Measurements from ENCODE around the gene ZNF469.

ZNF469 gene

DNA sequence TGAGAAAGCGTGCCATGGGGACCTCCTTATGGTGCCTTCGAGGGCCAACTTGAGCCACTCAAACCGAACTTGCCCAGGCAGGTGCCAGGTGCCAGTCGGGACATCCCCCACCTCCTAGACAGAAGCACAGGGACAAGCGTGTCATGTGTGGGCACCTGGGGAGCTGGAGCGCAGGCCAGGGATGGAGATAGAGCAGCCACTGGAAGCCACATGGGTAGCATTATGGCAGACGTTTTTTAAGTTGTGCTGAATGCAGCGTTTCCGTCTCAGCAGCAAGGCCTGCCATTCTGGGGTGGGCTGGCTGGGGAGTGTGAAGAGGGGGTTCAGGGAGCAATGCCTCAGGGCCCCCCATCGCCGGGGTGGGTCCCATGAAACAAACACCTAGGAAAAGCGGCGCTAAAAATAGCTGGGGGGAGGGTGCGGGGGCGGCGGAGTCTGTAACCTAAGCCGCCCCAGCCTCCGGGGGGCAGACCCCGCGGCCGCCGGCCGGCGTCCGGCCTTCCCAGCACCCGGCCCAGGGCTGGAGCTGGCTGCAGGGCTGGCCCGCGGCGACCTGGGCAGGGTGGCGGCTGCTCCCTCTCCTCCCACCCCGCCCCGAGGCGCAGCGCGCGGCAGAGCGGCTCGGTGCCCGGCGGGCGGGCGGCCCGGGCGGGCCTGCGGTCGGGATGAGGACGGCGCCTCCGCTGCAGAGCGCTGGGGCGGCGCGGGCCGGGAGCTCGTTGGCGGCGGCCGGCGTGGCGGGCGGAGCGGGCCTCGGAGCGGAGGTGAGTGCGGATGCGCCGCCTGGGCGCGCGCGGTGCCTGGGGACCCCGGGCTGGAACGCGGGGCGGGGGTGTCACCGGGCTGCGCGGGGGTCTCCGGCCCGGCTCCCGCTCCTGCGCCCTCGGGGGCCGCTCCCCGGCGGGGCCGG is at the start of gene ZNF469:
Gene ZNF469 (plus strand): TSS at position 469 of the 910 bp plus-strand sequence. CDS start 44,512 bp downstream, outside the sequence.
- DNase-seq: peak; percentile 3

- DNase-seq: no peak
Observed at GRCh38 chr16:88333848-88334777, 48.6 kb upstream of the ZNF469 start.

DNA sequence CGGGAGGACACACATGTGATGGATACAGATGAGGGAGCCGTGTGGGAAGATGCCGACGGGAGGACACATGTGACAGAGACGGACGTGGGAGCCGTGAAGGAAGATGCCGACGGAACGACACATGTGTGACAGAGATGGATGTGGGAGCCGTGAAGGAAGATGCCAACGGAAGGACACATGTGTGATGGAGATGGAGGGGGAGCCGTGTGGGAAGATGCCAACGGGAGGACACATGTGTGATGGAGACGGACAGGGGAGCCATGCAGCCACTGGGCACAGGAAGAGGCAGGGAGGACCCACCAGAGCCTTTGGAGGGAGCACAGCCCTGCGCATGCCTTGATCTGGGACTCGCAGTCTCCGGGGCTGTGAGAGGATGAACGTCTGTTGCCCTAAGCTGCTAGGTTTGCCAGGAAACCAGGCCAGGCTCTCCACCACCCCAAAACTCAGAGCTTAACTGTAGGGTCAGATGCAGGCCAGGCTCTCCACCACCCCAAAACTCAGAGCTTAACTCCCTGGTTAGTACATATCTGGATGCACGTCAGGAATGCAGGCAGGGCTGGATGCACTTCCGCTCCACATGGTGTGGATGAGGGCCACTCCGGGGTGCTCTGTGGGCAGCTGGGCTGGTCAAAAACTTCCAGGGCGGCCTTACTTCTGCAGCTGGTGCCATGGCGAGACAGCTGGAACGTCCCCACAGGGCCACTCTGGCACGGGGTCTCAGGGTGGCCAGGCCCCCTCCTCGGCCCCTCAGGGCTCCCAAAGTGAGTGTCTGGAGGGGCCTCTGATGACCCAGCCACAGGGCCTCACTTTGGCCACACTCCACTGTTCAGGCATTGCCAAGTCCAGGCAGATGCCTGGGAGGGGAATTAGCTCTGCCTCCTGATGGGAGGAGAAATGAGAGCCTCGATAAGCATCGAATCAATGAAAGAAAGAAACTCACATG is 47.7 kb upstream of the ZNF469 start:
- no peak for DNase-seq

DNA sequence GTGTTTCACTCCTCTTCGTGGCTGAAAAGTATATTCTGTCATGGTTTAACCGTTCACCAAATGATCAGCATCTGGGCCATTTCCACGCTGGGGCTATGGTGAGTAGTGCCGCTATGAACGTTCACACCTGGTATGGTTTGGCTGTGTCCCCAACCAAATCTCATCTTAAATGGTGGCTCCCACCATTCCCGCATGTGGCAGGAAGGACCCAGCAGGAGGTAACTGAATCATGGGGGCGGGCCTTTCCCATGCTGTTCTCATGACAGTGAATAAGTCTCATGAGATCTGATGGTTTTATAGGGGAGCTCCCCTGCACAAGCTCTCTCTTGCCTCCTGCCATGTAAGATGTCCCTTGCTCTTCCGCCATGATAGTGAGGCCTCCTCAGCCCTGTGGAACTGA is 45.7 kb upstream of the ZNF469 start:
- DNase-seq: no peak

GRCh38 chr16:88337538-88337937 is 45.2 kb upstream of the ZNF469 start:
- DNase-seq: no peak

GRCh38 chr16:88338111-88338510 is 44.6 kb upstream of the ZNF469 start:
- no peak for DNase-seq

GRCh38 chr16:88338896-88339295 is 43.9 kb upstream of the ZNF469 start:
- DNase-seq: no peak

DNA sequence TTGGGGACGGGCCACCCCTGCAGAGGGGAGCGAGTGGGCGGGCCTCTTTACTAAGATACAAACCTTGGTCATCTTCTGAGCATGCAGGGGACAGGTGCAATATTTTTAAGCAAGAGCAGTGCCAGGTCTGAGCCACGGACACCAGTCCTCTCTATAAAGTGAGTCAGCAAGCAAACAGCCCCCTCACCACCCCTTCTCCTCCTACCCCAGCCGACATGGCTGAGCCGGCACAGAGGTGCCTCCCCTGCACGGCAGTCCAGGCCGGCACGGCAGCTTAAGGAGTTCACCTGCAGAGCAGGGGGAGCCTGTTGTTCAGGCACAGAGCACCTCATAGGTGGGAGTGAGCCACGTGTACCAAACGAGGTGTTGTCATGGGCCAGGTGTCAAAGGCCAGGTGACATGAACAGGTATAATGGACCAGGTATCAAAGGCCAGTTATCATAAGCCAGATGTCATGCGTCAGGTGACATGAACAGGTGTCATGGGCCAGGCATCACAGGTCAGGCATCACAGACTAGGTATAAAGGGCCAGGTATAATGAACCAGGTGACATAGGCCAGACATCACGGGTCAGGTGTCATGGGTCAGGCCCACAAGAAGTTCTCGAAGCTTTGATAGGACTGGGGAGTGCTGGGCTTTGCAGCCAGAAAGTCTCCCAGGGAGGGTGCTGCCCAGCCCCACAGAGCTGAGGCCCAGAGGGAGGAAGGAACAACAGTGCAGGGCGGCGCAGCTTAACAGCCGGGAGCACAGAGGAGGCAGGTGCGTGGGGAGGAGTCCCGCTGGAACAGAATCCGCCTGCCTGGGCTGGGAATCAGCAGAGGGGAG is 42.6 kb upstream of the ZNF469 start:
- peak; percentile 11 for DNase-seq

GRCh38 chr16:88340755-88341150 is 42.0 kb upstream of the ZNF469 start:
- DNase-seq: no peak

DNA sequence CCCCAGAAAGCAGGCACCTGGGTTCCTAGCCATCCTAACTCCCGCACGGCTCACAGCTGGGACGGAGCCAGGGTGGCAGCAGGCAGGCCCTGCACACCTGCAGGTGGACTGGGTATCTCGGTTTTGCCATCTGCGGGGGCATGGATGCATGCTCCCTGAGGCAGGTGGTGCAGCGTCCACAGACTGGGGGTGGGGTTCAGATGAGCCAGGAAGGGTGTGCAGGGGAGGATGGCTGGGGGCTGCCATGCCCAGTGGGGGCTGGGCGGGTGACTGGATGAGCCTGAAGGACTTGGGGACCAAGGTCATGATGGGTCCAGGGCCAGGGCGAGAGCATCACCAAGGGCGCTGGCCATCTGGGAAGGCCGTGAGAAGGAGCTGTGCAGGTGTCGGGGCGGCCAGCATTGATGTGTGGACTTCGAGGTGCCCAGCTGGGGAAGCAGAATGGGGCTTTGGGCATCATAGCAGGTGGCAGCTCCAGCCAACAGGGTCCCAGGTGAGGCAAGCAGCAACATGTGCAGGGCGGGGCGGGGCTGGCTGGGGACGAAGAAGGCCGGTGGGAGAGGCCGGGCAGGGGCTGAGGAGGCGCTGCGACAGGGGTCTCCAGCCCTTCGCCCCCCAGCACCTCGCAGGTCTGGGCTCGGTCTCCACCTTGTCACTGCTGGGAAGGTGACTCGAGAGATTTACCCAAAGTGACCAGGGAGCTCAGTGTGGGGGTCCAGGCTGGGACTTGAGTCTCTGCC is 41.0 kb upstream of the ZNF469 start:
- DNase-seq: no peak

GRCh38 chr16:88342491-88342890 is 40.3 kb upstream of the ZNF469 start:
- DNase-seq: no peak

DNA sequence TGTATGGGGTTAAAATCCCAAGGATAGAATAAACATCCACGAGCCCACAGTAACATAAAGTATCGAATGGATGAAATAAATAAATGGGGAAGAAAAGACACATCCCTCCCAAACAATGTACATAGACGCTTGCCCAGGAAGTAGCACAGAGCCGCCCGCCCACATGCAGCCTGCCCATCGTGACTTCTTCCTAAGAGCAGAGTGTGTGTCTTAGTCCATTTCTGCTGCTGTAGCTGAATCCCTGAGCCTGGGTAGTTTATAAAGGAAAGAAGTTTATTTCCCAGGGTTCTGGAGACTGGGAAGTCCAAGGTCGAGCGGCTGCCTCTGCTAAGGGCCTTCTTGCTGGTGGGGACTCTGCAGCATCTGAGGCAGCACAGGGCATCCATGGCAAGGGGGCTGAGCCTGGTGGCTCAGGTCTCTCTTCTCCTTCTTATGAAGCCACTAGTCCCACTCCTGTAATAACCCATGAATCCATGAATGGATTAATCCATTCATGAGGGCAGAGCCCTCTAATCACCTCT is 39.4 kb upstream of the ZNF469 start:
- DNase-seq: no peak

- no peak for DNase-seq
Observed at GRCh38 chr16:88344411-88345030, 38.2 kb upstream of the ZNF469 start.

DNA sequence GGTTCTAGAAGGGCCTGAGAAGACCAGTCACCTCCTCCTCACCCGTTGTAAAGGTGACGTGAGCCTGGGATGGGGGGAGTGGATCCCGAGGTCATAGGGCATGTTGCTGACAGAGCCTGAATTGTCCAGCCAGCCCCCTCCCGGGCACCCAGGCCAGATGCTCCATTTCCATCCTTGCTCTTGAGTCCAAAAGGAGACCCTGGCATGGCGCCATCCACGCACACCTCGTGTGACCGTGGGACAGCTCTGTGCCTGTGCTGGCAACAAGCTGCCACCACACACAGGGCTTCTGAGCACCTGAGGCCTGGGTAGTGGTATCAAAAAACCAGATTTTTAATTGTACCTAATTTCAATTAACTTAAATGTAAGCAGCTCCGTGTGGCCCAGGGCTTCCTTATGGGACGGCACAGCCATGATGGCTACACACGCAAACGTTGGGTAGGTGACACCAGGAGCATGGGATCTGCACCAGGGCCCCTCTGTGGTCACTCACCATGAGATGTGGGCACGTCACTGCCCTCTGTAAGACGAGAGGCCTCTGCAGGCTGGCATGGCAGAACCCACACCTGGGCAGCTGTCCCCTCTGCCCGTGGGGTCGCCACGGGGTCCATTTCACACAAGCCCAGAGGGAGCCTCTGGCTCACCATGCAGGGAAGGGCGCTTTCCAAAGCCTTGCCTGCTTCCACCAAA is 37.6 kb upstream of the ZNF469 start:
- DNase-seq: no peak

GRCh38 chr16:88345721-88346560 is 36.8 kb upstream of the ZNF469 start:
- DNase-seq: no peak

DNA sequence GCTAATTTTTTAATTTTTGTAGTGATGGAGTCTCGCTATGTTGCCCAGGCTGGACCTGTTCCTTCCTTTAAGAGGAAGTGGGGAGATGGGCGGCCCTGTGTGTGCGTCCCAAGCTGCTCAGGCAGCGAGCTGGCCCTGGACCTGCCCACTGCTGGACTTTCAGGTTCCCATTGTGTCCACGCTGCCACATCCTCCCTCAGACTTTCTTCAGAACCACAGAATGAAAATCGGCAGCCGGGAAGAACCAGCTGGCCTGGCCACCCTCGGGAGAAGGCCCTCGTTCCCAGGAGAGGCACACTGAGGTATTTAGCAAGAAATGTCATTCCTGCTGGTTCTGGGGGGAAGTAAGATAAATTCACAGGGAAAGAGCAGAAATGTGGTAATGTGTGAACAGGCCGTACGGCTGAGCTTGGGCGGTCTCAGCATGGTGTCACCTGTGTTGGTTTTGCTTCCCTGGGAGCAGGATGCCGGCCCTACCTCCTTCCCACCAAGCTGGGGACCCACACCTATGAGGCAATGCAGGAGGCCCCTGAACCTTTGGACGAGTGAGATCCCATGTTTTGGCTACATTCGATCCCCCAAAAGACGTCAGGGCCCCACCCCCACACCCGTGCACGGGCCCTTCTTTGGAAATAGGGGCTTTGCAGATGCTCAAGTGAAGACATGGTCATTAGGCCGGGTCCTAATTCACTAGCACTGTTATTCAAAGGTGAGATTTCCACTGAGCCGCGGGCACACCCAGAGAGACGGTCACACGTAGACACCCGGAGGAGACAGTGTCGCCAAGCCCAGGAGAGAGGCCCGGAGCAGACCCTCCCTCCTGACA is 35.9 kb upstream of the ZNF469 start:
- DNase-seq: no peak

DNA sequence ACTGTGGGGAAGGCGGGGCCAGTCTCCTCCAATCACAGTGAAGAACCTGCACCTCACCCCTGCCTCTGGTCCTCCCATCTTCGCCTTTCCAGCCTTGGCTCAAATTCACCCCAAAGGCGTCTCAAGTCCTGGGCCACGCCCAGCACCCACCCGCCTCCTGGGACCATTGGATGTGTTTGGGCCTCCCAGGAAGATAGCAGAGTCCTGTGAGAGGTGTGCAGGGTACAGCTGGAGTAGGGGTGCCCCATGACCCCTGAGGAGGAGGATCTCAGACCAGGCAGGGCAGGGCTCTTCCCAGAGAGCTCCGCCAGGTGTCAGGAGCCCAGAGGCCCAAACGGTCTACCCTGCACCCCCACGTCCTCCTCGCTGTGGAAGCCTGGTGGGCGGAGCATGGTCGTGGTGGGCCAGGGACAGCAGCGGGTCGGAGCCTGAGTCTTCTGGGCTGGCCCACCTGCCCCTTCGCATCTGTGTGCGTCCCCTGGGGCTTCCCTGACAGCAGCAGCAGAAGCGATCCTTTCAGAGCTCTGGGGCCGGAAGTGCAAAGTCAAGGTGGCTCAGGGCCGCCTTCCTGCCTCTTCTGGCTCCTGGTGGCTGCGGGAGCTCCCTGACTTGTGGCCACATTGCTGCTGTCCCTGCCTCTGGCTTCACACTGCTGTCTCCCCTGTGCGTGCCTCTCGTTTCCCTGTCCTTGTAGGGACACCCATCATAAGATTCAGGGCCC is 34.9 kb upstream of the ZNF469 start:
- DNase-seq: no peak
